GM12878 (cell line): ENCODE measurements around the gene GRXCR1.

Experiments
- CBX5 ChIP-seq: sonication (generic); IDR thresholded peaks from 2 replicates; pipeline ENCODE4 v1.6.1; 2016; ENCODE audit warnings: low read depth, moderate library complexity, mild to moderate bottlenecking, inconsistent platforms
- CEBPB ChIP-seq, 2 experiments: fragments of 150-350 bp in 1 of 2; IDR thresholded peaks; 2 replicates each; pipeline ENCODE4 v1.6.1; 2012 to 2014; ENCODE audit warnings: low read depth in 2 of 2, low read length in 2 of 2, borderline replicate concordance in 1 of 2, inconsistent platforms in 1 of 2
- HDGF ChIP-seq: fragments of 450-650 bp; IDR thresholded peaks from 2 replicates; pipeline ENCODE4 v1.6.1; 2016; ENCODE audit warnings: antibody characterized with exemption
- JUNB ChIP-seq: IDR thresholded peaks from 2 replicates; pipeline ENCODE4 v1.6.1; 2016; ENCODE audit warnings: antibody characterized with exemption, mild to moderate bottlenecking
- JUND ChIP-seq: IDR thresholded peaks from 2 replicates; pipeline ENCODE4 v1.6.1; 2012; ENCODE audit warnings: low read depth, mild to moderate bottlenecking, low read length, improper control_type of control experiment, moderate library complexity
- LARP7 ChIP-seq: fragments of 450-650 bp; IDR thresholded peaks from 2 replicates; pipeline ENCODE4 v1.6.1; 2017; ENCODE audit warnings: mild to moderate bottlenecking
- MTA2 ChIP-seq: fragments of 450-650 bp; IDR thresholded peaks from 2 replicates; pipeline ENCODE4 v1.6.1; 2016; ENCODE audit warnings: low read depth, mild to moderate bottlenecking, moderate library complexity
- NR2C1 ChIP-seq: fragments of 450-650 bp; IDR thresholded peaks from 2 replicates; pipeline ENCODE4 v1.6.1; 2017; ENCODE audit warnings: antibody characterized with exemption, mild to moderate bottlenecking, moderate library complexity
- POLR2A ChIP-seq: IDR thresholded peaks from 2 replicates; pipeline ENCODE4 v1.6.1; 2011; ENCODE audit warnings: low read depth, mild to moderate bottlenecking, low read length
- REST ChIP-seq: IDR thresholded peaks from 2 replicates; pipeline ENCODE4 v1.6.1; 2012; ENCODE audit warnings: mild to moderate bottlenecking, low read depth, low read length
- TF ChIP-seq, protein P1 (sequence below), 3 experiments: IDR thresholded peaks in 2 of 3; conservative IDR thresholded peaks in 1 of 3; 2 replicates each; pipeline ENCODE4 v1.5.1; 2011; ENCODE audit warnings: low read depth in 3 of 3, low read length in 3 of 3, mild to moderate bottlenecking in 3 of 3, control low read depth in 2 of 3, moderate library complexity in 2 of 3, inconsistent platforms in 1 of 3, mixed read lengths in 1 of 3; ENCODE audit not compliant: control insufficient read depth in 2 of 3, insufficient read depth in 1 of 3; ENCODE audit errors: extremely low read depth in 1 of 3
- TF ChIP-seq, protein P2 (sequence below): IDR thresholded peaks from 2 replicates; pipeline ENCODE4 v1.6.1; 2012; ENCODE audit warnings: low read depth, low read length, improper control_type of control experiment

- no peak for TF ChIP-seq JUND
- TF ChIP-seq MTA2: no peak
- TF ChIP-seq JUNB: no peak
- no peak for TF ChIP-seq CBX5
- no peak for TF ChIP-seq NR2C1
- TF ChIP-seq, protein P1, sequence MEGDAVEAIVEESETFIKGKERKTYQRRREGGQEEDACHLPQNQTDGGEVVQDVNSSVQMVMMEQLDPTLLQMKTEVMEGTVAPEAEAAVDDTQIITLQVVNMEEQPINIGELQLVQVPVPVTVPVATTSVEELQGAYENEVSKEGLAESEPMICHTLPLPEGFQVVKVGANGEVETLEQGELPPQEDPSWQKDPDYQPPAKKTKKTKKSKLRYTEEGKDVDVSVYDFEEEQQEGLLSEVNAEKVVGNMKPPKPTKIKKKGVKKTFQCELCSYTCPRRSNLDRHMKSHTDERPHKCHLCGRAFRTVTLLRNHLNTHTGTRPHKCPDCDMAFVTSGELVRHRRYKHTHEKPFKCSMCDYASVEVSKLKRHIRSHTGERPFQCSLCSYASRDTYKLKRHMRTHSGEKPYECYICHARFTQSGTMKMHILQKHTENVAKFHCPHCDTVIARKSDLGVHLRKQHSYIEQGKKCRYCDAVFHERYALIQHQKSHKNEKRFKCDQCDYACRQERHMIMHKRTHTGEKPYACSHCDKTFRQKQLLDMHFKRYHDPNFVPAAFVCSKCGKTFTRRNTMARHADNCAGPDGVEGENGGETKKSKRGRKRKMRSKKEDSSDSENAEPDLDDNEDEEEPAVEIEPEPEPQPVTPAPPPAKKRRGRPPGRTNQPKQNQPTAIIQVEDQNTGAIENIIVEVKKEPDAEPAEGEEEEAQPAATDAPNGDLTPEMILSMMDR (IDR thresholded peaks at IDR 0.05 in 2 of 3, conservative IDR thresholded peaks at IDR 0.05 in 1 of 3; ENCODE audit: control insufficient read depth in 2 of 3, extremely low read depth in 1 of 3, insufficient read depth in 1 of 3, low read depth in 3 of 3, low read length in 3 of 3): no peak
- TF ChIP-seq LARP7: no peak
- no peak for TF ChIP-seq POLR2A
- no peak for TF ChIP-seq HDGF
- no peak for TF ChIP-seq CEBPB (IDR thresholded peaks at IDR 0.05; ENCODE audit: borderline replicate concordance in 1 of 2, low read depth in 2 of 2, low read length in 2 of 2)
- no peak for TF ChIP-seq REST
- TF ChIP-seq, protein P2, sequence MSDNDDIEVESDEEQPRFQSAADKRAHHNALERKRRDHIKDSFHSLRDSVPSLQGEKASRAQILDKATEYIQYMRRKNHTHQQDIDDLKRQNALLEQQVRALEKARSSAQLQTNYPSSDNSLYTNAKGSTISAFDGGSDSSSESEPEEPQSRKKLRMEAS: no peak
Observed at GRCh38 chr4:42942216-42942615, 49.7 kb downstream of the GRXCR1 start.
